GM04503 (cell line): Measurements from ENCODE around the gene DIDO1.
"Not testable (repeated sequence)": the region's sequence is repeated elsewhere in the genome, so short reads cannot be mapped to it uniquely, and the experiment has no call there.

Experiments
- DNase-seq: peaks from one replicate; pipeline ENCODE4 v3.0.0-alpha.2; 2012; ENCODE audit warnings: low read depth

Gene DIDO1

DNA sequence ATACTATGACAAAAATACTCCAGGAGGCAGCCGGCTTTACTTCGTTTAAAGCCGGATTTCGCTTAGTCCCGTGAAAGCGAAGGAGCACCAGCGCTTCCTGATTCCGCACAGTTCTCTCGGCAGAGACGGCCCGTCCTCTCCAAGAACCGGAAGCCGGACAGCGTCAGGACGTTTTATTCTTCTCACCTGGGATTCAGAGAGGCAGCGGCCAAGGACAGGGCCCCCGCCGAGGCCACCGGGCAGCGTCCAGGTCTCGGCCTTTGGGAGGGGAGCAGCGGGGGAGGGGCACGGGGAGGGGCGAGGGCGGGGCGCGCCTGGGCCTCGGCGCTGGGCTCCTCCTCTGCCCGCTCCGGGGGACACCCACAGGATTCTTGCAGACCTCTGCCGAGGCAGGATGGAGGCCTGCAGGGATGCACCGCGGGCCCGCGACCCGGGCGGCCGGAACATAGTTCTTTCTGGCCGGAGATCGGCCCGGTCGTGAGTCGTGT, 2.8 kb upstream of the DIDO1 start:
- DNase-seq: no peak

GRCh38 chr20:62928246-62928939, 2.1 kb upstream of the DIDO1 start:
- DNase-seq: no peak

DNA sequence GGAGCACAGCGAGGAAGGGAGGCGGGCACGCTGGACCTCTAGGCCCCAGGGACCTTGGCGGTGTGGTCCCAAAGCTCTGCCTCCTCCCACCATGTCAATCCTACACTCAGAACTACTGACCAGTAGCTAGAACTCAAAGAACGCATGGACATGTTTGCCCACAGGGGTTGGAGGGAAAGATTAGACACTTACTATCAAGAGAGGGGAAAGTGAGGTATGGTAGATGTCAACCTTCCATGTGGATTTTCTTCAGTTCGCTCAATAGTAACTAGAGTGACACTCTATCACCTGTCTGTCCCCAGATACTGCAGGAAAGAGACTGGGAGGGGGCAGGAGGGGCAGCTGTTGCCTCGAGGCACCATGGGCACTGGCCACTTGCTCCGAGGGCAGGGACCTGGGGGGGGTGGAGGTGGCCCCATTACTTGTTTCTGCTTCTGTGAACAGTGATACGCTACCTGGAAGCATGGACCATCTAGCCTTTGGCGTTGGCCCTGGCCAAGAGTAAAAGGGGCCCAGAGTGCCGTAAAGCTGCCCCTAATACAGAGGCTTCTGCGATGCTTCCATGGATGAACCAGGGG, 912 bp upstream of the DIDO1 start:
- DNase-seq: no peak

GRCh38 chr20:62925420-62926228, 681 bp downstream of the DIDO1 start:
- DNase-seq: no peak

DNA sequence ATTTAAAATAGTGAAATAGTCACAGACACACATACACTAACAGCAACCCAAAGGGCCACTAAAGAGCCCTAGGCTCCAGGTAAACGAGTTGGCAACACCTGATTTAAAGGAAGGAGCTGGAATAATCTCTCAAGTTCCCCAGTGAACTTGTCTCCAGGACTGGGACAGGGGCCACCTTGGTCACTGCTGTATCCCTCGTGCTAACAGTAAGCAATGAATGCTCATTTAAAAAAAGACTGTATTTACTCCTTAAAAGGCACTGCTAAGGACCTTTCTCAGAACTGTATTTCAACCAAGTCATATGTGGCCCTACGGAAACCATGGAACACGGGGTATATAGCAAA, 1.3 kb downstream of the DIDO1 start:
- no peak for DNase-seq

GRCh38 chr20:62924442-62925075, 1.7 kb downstream of the DIDO1 start:
- DNase-seq: no peak

GRCh38 chr20:62923669-62924441, 2.5 kb downstream of the DIDO1 start:
- DNase-seq: no peak

GRCh38 chr20:62923059-62923668, 3.1 kb downstream of the DIDO1 start:
- not testable (repeated sequence) for DNase-seq

DNA sequence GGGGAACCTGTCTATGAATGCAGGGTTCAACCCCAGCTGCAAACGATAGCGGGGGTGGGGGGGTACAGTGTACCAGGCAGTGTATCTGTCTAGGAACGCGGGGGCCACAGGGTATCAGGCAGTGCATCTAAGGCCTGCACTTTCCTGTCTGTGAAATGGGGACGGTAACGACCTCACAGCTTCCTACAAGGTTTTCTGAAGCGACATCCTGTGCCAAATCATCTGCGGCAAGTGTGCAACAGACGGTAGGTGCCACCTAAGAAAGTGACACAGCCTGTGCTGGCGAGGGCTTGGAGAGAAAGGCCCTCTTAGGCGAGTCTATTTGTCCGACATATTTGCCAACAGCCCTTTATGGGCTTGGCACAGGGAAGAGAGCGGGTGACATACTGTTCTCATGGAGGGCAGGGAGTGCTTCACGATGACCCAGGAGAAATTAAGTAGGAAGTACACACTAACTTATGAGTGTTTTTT, 3.8 kb downstream of the DIDO1 start:
- no peak for DNase-seq

DNA sequence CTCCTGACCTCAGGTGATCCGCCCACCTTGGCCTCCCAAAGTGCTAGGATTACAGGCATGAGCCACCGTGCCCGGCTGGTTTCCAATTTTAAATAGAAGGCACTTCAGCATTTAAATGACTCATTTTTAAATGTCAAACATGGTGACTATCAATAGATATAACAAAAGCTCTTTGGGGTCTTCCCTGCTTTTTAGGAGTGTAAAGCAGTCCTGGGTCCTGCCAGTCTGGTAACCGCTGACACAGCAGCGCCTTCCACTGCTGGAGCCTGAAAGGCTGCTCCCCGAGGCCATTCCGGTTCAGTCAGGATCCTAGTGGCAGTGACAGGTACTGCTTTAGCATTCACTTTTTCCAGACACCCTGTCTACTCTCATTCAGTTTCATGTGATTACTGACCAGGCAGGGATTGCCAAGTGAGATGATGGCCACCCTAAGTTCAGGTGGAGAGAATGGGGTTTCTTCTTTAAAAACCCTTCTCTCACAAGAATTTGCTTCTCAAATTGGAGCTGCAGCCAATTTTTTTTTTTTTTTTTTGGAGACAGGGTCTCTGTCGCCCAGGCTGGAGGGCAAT, 5.1 kb downstream of the DIDO1 start:
- no peak for DNase-seq

DNA sequence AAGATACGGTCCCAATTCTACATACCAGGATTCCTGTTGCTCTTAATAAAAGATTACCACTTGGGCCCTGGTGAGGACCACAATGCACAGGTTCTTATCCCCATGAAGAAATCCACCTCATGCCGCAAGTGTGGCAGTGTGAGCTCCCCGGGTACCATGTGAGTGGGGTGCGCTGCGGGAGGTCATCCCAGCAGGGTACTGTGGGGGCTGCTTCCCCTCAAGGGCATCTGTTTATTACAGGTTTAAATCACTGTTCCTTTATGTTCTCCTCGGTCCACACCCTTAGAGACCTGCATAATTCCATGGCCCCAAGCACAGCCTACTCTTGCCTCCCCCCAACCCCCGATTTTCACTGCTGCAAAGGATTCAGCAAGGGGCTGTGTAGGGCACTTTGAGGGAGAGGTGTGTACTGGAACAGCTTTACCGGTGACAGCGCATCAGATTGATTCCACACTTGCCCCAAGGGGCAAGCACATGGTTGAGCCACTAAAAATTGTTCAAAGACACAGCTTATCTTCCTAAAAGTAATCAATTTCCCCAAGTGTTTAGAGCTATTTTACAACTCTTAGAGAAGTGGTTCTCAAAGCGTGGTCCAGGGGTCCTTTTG, 6.2 kb downstream of the DIDO1 start:
- no peak for DNase-seq

- DNase-seq: no peak
These were observed 7.5 kb downstream of the DIDO1 start for GRCh38 chr20:62918831-62919230.

DNA sequence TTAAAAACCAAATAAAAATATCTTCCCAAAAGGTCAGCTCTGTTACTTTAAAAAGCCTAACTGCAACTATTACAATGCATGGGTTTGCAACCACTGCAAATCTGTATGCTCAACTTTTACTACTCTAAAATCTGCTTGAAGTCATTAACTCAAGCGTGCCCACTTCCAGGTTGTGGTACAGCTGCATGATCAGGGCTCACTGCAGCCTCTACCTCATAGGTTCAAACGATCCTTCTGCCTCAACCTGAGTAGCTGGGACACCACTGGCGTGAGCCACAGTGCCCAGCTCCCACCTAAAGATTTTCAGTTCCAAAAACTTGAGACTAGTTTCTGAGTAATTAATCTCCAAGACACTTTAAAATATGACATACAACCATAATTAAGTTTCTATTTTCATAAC, 8.2 kb downstream of the DIDO1 start:
- no peak for DNase-seq

GRCh38 chr20:62917720-62918119, 8.6 kb downstream of the DIDO1 start:
- no peak for DNase-seq

GRCh38 chr20:62916703-62917476, 9.4 kb downstream of the DIDO1 start:
- DNase-seq: no peak

DNA sequence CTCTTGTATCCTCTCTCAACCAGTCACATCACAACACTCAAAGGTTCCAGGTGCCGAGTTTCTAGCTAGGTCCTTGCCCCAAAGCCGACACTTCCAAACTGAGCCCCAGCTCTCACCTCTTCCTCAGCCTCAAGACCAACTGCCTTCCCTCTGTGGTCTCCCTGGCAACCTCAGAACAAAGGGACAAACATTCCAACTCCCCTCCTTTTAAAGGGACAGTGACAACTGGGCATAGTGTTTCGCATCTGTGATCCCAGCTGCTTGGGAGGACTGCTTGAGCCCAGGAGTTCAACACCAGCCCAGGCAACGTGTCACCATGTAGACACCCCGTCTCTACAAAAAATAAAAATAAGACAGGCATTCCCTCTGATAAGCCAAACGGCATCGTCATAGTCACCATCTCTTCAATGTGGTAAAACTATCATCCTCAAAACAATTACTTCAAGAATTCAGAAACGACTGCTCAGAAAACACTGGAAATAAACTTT, 11.3 kb downstream of the DIDO1 start:
- no peak for DNase-seq

- DNase-seq: no peak
These were observed 11.9 kb downstream of the DIDO1 start for GRCh38 chr20:62914436-62914835.

- no peak for DNase-seq
These were observed 13.2 kb downstream of the DIDO1 start for GRCh38 chr20:62913043-62913630.

DNA sequence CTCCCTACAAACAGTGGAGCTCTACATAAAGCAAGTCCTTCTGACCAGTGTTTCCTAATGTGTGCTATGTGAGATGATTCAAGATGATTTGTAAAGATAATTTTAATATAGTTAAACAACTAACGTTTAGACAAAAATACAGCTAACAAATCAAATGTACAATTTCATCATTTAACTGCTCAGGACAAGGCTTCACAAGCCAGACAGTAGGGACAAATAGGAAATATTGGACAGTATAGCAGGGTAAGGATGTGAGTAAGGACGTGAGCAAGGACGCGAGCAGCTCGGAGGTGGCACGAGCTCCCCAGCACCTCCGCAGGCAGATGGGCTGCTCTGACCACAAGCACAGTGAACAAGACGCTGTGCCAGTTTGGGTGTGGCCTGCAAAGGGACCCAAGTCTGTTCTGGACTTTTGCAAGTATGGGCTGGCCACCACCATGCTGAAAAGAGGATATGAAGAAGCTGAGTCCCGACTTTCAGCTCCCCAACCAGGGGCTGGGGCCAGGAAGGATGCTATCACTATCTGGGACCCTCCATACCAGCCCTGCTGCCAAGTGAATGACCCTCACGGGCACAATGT, 14.5 kb downstream of the DIDO1 start:
- DNase-seq: no peak
